WI38 (cell line): ENCODE data around the gene DCC.

ENCODE experiments used
- H3K4me3 ChIP-seq: 2 replicates; pipeline ENCODE4 v1.5.1; 2011; ENCODE audit warnings: low read depth, mild to moderate bottlenecking, control low read depth, low read length
- TF ChIP-seq, protein P1 (sequence below): IDR thresholded peaks from 2 replicates; pipeline ENCODE4 v1.5.1; 2012; ENCODE audit warnings: low read depth, mild to moderate bottlenecking, control low read depth, low read length

Gene DCC

DNA sequence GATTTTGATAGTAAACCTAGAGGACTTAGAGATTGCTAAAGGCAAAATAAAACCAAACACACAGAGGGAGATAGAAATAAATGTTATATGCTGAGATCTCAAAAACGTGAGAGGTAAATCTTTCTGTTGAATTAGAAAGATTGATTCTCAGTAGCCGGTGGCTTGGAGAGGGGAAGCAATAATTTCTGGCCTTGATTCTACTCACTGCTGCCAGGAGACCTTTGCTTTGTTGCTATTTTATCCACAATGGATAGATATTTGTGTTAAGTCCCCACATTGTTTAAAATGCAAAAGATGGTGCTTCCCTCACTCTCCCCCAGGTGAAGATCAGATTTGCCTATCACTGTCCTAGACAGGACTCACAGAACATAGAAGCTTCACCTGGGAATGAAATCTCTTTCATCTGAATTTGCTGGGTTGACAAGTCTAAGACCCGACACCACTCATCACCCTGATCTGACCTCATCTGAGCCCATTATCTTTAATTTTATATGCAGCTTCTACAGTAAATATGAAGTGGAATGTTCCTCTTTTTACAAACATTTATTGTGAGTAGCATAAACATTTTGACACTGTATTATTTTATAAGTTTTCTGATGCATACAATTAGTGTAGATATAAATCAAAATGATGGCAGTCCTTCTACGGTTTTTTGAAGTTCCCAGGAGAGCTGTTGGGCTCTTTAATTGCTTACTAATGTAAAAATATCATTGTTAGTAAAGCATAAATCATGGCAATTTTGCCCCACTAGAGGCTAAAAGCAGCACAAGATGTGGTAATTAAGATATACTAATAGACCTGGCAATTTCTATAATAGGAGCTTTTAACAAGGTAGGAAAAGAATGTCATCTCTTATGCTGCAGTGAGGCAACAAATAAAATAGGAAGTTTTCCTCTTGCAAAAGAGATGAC, 149.7 kb downstream of the DCC start:
- TF ChIP-seq, protein P1, sequence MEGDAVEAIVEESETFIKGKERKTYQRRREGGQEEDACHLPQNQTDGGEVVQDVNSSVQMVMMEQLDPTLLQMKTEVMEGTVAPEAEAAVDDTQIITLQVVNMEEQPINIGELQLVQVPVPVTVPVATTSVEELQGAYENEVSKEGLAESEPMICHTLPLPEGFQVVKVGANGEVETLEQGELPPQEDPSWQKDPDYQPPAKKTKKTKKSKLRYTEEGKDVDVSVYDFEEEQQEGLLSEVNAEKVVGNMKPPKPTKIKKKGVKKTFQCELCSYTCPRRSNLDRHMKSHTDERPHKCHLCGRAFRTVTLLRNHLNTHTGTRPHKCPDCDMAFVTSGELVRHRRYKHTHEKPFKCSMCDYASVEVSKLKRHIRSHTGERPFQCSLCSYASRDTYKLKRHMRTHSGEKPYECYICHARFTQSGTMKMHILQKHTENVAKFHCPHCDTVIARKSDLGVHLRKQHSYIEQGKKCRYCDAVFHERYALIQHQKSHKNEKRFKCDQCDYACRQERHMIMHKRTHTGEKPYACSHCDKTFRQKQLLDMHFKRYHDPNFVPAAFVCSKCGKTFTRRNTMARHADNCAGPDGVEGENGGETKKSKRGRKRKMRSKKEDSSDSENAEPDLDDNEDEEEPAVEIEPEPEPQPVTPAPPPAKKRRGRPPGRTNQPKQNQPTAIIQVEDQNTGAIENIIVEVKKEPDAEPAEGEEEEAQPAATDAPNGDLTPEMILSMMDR: no peak
- H3K4me3 ChIP-seq: no peak overlapping the region

DNA sequence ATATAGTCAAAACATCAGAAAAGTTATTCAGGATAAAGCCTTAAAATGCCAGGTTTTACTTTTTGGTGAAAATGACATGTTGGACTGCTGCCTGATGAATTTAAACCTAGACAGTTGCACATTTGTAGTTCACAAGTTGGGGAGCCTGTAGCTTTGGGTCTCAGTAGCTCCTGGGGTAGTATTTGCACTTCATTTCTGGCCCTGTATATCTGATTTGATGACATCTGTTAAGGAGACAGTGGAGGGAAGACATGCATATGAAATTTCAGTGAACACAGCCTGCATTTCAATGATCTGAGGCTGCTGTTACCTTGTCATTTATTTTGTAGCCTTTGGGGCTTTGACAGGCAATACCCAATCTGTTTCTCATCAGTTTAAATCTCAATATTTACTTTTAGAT, 156.4 kb downstream of the DCC start:
- TF ChIP-seq, protein P1: no peak
- H3K4me3 ChIP-seq: no peak overlapping the region

DNA sequence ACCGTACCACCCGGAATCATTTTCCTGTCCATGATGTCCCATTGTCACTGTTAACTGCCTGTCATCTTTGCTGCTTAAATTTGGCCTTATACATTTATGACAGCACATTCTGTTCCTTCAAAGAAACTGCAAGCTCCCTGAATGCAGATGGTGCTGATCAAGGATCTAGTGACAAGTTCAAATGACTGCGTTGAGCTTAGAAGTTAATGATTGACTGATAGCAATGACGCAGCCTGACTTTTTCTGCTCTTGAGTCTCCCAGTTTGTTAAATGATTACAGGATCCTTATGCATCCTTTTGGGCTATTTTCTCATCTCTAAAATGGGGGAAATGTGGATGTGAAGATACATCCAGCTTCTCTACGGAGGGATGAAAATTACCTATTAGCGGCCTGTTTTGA, 159.0 kb downstream of the DCC start:
- TF ChIP-seq, protein P1: no peak
- H3K4me3 ChIP-seq: no peak overlapping the region

DNA sequence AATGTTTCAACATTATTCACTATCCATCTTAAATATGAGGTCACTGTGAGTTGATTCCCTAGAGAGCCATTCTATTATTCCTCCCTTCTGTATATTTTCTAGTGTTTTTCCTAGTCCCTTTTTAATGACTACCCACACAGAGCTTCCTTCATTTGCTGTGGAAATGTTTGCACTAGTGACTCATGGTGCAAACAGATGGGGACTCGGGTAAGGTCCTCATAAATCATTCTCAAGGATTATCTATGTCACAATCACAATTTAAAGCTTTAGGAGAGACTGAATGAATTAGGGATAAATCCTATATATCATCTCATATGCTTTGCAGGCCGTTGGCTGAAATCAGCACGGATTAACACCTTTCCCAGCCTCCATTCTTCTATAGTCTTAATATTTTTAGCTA, 159.6 kb downstream of the DCC start:
- no peak overlapping the region for H3K4me3 ChIP-seq
- TF ChIP-seq, protein P1: no peak

DNA sequence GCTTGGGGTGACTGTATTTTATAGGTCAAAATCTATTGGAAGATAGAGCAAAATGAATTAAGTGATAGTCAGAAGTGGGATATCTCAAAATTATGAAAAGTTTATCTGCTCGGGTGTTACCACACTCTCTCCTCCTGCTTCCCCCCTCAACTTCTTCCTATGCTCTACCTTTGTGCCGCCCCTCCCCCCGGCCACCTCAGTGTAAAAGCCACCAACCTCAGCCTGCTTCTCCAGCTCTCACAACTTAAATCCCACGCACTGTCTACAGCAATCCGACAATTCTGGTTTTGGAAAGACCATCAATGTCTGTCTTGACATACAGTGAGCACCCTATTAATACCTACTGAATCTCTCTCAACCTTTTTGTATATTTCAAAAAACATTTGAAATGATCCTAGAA, 164.6 kb downstream of the DCC start:
- H3K4me3 ChIP-seq: no peak overlapping the region
- TF ChIP-seq, protein P1: no peak

DNA sequence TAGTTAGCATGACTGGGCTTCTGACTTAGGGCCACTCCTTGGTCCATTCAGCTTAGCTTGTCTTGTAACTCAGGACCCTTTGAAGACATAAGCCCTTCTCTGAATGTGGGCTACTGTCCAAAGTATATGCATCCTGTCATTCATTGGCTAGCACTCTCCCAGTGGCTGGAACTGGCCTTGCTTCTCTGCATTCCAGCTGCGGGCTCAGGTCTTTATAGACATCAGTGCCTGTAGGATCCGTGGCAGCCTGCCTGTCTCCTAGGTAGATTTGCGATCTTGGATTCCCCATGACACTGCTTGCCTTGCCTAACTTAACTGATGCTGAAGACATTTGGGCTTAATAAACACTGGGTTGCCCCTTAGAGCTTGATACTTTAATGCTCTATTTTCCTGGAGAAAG, 170.1 kb downstream of the DCC start:
- no peak overlapping the region for H3K4me3 ChIP-seq
- TF ChIP-seq, protein P1: no peak

DNA sequence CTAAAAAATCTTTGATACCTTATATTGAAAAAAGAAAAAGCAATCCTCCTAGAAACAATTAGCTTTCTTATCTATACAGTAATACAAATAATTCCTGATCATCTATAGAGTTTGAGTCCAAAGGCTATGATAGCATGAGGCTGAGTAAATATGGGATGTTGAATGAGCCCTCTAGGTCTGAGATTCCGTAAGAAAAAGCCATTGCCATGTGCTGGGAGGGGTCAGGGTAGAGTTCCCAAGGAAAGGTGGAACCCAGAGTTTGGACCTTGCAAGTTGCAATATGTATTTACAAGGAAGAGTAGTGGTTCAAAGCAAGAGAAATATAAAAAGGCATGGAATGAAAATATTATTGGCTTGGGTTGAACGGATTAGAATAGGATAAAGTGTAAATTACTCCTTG, 178.1 kb downstream of the DCC start:
- H3K4me3 ChIP-seq: no peak overlapping the region
- TF ChIP-seq, protein P1: no peak
